ENCODE measurements around the gene DSCAML1.

The DSCAML1 gene

GRCh38 chr11:117836077-117836960 is 39.3 kb upstream of the DSCAML1 start:
- no peak for DNase-seq
- Histone ChIP-seq H3K36me3 (no peaks in the 10 kb centered on the region; the same call in 1 of the 2 replicates), H3K27ac (no peak overlapping the region)

DNA sequence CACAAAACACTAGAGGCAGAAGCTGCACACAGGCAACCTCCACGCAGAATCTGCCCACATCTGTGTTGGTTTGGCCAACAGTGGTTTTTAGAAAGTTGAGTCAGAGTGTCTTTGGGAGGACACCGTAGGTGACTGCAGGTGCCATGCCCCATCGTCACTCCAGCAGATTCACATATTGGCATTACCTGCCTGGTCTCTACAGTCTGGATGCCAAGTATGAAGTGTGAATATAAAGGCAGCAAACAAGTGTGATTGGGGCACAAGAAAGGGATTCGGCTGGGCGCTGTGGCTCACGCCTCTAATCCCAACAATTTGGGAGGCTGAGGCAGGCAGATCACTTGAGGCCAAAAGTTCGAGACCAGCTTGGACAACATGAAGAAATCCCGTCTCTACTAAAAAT is 38.6 kb upstream of the DSCAML1 start:
- no peaks in the 10 kb centered on the region for H3K27me3 ChIP-seq (ENCODE audit: insufficient read depth, low read depth, severe bottlenecking)
- H3K4me3 ChIP-seq (ENCODE audit: low read depth, low read length), result no peak overlapping the region
- no peak for TF ChIP-seq CTCF (IDR thresholded peaks at IDR 0.05; ENCODE audit: low read depth, low read length)
- no peak for DNase-seq
- no peak overlapping the region for H3K27ac ChIP-seq
- H3K36me3 ChIP-seq, result no peaks in the 10 kb centered on the region; the same call in 1 of the 2 replicates
- H3K9me3 ChIP-seq (ENCODE audit: severe bottlenecking), result no peaks in the 10 kb centered on the region

More at GRCh38 chr11:117836077-117836960, 39.3 kb upstream of the DSCAML1 start:
- H3K27me3 ChIP-seq (ENCODE audit: insufficient read depth, low read depth, severe bottlenecking), result no peaks in the 10 kb centered on the region
- TF ChIP-seq CTCF (IDR thresholded peaks at IDR 0.05; ENCODE audit: low read depth, low read length), result no peak
- H3K4me3 ChIP-seq (ENCODE audit: low read depth, low read length), result no peak overlapping the region
- H3K9me3 ChIP-seq (ENCODE audit: severe bottlenecking), result no peaks in the 10 kb centered on the region

GRCh38 chr11:117834838-117835443 is 37.9 kb upstream of the DSCAML1 start:
- TF ChIP-seq CTCF (IDR thresholded peaks at IDR 0.05; ENCODE audit: low read depth, low read length), result no peak
- no peak overlapping the region for H3K4me3 ChIP-seq (ENCODE audit: low read depth, low read length)
- H3K27me3 ChIP-seq (ENCODE audit: insufficient read depth, low read depth, severe bottlenecking), result no peaks in the 10 kb centered on the region
- H3K36me3 ChIP-seq, result no peaks in the 10 kb centered on the region; the same call in 1 of the 2 replicates
- H3K9me3 ChIP-seq (ENCODE audit: severe bottlenecking), result no peaks in the 10 kb centered on the region
- H3K27ac ChIP-seq, result no peak overlapping the region; the same call in 1 of the 2 replicates
- no peak for DNase-seq

DNA sequence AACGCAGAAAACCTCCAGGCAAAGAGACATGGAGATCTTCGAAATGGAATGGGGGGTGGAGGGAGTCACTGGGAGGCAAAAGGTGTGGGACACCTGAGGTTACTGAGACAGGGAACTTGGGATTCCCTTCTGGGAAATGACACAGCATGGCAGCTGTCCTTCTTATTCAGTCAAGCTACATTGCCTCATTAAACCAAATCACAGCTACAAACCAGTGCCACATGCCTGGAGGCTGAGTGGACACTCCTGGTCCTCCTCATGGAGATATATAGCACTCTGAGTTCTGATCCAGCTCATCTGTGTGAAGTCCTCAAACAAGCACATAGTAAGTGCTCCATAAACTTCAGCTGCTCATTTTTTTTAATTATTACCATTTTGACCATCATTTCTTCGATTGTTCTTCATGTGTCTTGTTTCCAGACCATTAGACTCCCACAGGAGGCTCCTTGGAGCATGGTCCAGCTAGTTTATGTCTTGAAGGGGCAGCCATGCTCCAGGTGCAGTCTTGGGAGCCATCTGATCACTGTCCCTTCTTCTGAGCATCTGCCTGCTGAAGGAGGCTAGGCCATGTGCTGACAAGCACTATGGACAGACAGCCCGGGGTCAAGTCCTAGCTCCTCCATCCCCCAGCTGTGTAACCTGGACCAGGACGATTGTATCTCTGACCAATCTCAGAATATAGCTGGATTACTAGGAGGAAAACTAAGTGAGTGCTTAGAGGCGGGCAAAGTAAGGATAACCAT is 37.2 kb upstream of the DSCAML1 start:
- no peak for DNase-seq
- H3K27me3 ChIP-seq (ENCODE audit: insufficient read depth, low read depth, severe bottlenecking), result no peaks in the 10 kb centered on the region
- H3K9me3 ChIP-seq (ENCODE audit: severe bottlenecking), result no peaks in the 10 kb centered on the region
- TF ChIP-seq CTCF (IDR thresholded peaks at IDR 0.05; ENCODE audit: low read depth, low read length), result no peak
- H3K27ac ChIP-seq, result peak overlapping the region; percentile 57
- H3K4me3 ChIP-seq (ENCODE audit: low read depth, low read length), result no peak overlapping the region
- H3K36me3 ChIP-seq, result no peaks in the 10 kb centered on the region; the same call in 1 of the 2 replicates

- TF ChIP-seq CTCF (IDR thresholded peaks at IDR 0.05; ENCODE audit: low read depth, low read length), result no peak
- H3K27ac ChIP-seq, result peak overlapping the region; percentile 57
Measured at GRCh38 chr11:117833401-117833891, 36.4 kb upstream of the DSCAML1 start.

More at GRCh38 chr11:117833401-117833891, 36.4 kb upstream of the DSCAML1 start:
- no peaks in the 10 kb centered on the region for H3K27me3 ChIP-seq (ENCODE audit: insufficient read depth, low read depth, severe bottlenecking)
- H3K9me3 ChIP-seq (ENCODE audit: severe bottlenecking), result no peaks in the 10 kb centered on the region
- DNase-seq, result peak; percentile 86
- no peak overlapping the region for H3K4me3 ChIP-seq (ENCODE audit: low read depth, low read length)
- no peaks in the 10 kb centered on the region; the same call in 1 of the 2 replicates for H3K36me3 ChIP-seq

Measured in WERI-Rb-1 (cell line).